ENCODE measurements around the gene P4HA2. TPM values are rescaled to one million over a fixed set of nuclear protein-coding genes. Genes with fewer than 3 reads are reported as not detected.

The P4HA2 gene
- total RNA-seq, 2 donors from 2014 or later = 15.1 to 19.6 TPM

GRCh38 chr5:132193165-132193694, 34.4 kb downstream of the P4HA2 start:
- H3K27me3 Mint-ChIP-seq (ENCODE audit: insufficient read depth) = peaks cover 6% of the 10 kb centered on the region
- no peak for DNase-seq

GRCh38 chr5:132190161-132190817, 37.4 kb downstream of the P4HA2 start:
- Histone ChIP-seq H3K27ac (ENCODE audit: low read depth, low read length) (no peak overlapping the region), H3K9me3 (ENCODE audit: control insufficient read depth, low read length) (no peaks in the 10 kb centered on the region), H3K4me3 (ENCODE audit: low read length) (no peak overlapping the region), H3K4me1 (ENCODE audit: control insufficient read depth, insufficient read depth, low read length) (no peaks in the 10 kb centered on the region), H3K36me3 (ENCODE audit: control insufficient read depth, insufficient read depth, low read length) (no peaks in the 10 kb centered on the region), H3K9ac (ENCODE audit: extremely low read depth, low read length, poor library complexity, severe bottlenecking) (no peak overlapping the region), H3K27me3 (ENCODE audit: control insufficient read depth, insufficient read depth, low read length, poor library complexity, severe bottlenecking) (no peaks in the 10 kb centered on the region)
- Mint-ChIP-seq H3K27ac (no peak overlapping the region), H3K27me3 (ENCODE audit: insufficient read depth) (peaks cover 6% of the 10 kb centered on the region), H3K4me1 (peaks cover 1% of the 10 kb centered on the region), H3K4me3 (no peak overlapping the region), H3K9me3 (no peaks in the 10 kb centered on the region), H3K36me3 (ENCODE audit: low read depth) (no peaks in the 10 kb centered on the region)
- 0 to 8% methylated on average over 1 to 3 of the region's 3 CpGs for WGBS, 2 experiments (ENCODE audit: insufficient coverage in 1 of 2, insufficient read length in 1 of 2)
- TF ChIP-seq CTCF (conservative IDR thresholded peaks at IDR 0.05) = peak; percentile 86
- peak; percentile 66 for DNase-seq

More at GRCh38 chr5:132193165-132193694, 34.4 kb downstream of the P4HA2 start:
- Mint-ChIP-seq H3K9me3 (no peaks in the 10 kb centered on the region), H3K4me3 (no peak overlapping the region), H3K36me3 (ENCODE audit: low read depth) (no peaks in the 10 kb centered on the region), H3K27ac (no peak overlapping the region), H3K4me1 (no peaks in the 10 kb centered on the region)
- no peaks in the 10 kb centered on the region for H3K4me1 ChIP-seq (ENCODE audit: control insufficient read depth, insufficient read depth, low read length)
- WGBS, 2 experiments (ENCODE audit: insufficient coverage in 1 of 2, insufficient read length in 1 of 2) = 78 to 88% methylated on average over 1 to 2 of the region's 2 CpGs
- no peak overlapping the region for H3K9ac ChIP-seq (ENCODE audit: extremely low read depth, low read length, poor library complexity, severe bottlenecking)
- H3K36me3 ChIP-seq (ENCODE audit: control insufficient read depth, insufficient read depth, low read length) = no peaks in the 10 kb centered on the region
- no peak for TF ChIP-seq CTCF (conservative IDR thresholded peaks at IDR 0.05)
- no peaks in the 10 kb centered on the region for H3K27me3 ChIP-seq (ENCODE audit: control insufficient read depth, insufficient read depth, low read length, poor library complexity, severe bottlenecking)
- no peak overlapping the region for H3K27ac ChIP-seq (ENCODE audit: low read depth, low read length)
- no peaks in the 10 kb centered on the region for H3K9me3 ChIP-seq (ENCODE audit: control insufficient read depth, low read length)
- H3K4me3 ChIP-seq (ENCODE audit: low read length) = no peak overlapping the region

GRCh38 chr5:132184588-132184987, 43.1 kb downstream of the P4HA2 start:
- 90 to 100% methylated on average over 1 of the region's 1 CpG for WGBS, 2 experiments (ENCODE audit: insufficient coverage in 1 of 2, insufficient read length in 1 of 2)
- Histone ChIP-seq H3K4me1 (ENCODE audit: control insufficient read depth, insufficient read depth, low read length) (no peaks in the 10 kb centered on the region), H3K9ac (ENCODE audit: extremely low read depth, low read length, poor library complexity, severe bottlenecking) (no peak overlapping the region), H3K27ac (ENCODE audit: low read depth, low read length) (no peak overlapping the region), H3K36me3 (ENCODE audit: control insufficient read depth, insufficient read depth, low read length) (no peaks in the 10 kb centered on the region), H3K4me3 (ENCODE audit: low read length) (no peak overlapping the region), H3K27me3 (ENCODE audit: control insufficient read depth, insufficient read depth, low read length, poor library complexity, severe bottlenecking) (no peaks in the 10 kb centered on the region), H3K9me3 (ENCODE audit: control insufficient read depth, low read length) (no peaks in the 10 kb centered on the region)
- H3K4me1 Mint-ChIP-seq = peaks cover 1% of the 10 kb centered on the region
- no peaks in the 10 kb centered on the region for H3K9me3 Mint-ChIP-seq
- no peak overlapping the region for H3K4me3 Mint-ChIP-seq
- peaks cover 6% of the 10 kb centered on the region for H3K27me3 Mint-ChIP-seq (ENCODE audit: insufficient read depth)
- no peak for TF ChIP-seq CTCF (conservative IDR thresholded peaks at IDR 0.05)
- DNase-seq = peak; percentile 68
- H3K27ac Mint-ChIP-seq = no peak overlapping the region
- no peaks in the 10 kb centered on the region for H3K36me3 Mint-ChIP-seq (ENCODE audit: low read depth)

Measured in endodermal cell (in vitro differentiated cells).